HFFc6 (cell line): Measurements from ENCODE around the gene DHH. TPM values are rescaled to one million over a fixed set of nuclear protein-coding genes. Genes with fewer than 3 reads are reported as not detected.

Source experiments
- DNase-seq: peaks from one replicate; pipeline ENCODE4 v3.0.0-alpha.2; 2018
- H3K27ac Mint-ChIP-seq: 2 replicates; pipeline ENCODE4 v1.8.0; 2020; ENCODE audit warnings: mild to moderate bottlenecking, mixed read lengths
- H3K27me3 Mint-ChIP-seq: 2 replicates; pipeline ENCODE4 v1.8.0; 2021; ENCODE audit warnings: mild to moderate bottlenecking, moderate library complexity, mixed read lengths; ENCODE audit not compliant: insufficient read depth
- H3K36me3 Mint-ChIP-seq: 2 replicates; pipeline ENCODE4 v1.8.0; 2021; ENCODE audit warnings: low read depth, mixed read lengths
- H3K4me1 Mint-ChIP-seq: 2 replicates; pipeline ENCODE4 v1.8.0; 2020; ENCODE audit warnings: low read depth, mixed read lengths
- H3K4me3 Mint-ChIP-seq: 2 replicates; pipeline ENCODE4 v1.8.0; 2020; ENCODE audit warnings: mild to moderate bottlenecking, moderate library complexity, mixed read lengths
- H3K9me3 Mint-ChIP-seq: 2 replicates; pipeline ENCODE4 v1.8.0; 2020; ENCODE audit warnings: mild to moderate bottlenecking, mixed read lengths
- CTCF ChIP-seq: fragments of 200-600 bp; sonication (generic); IDR thresholded peaks from 2 replicates; pipeline ENCODE4 v1.5.0; 2021; ENCODE audit warnings: antibody characterized with exemption, mild to moderate bottlenecking
- total RNA-seq, 6 experiments: library from RNA; stranded (reverse); fragmentation: NEBNext Ultra II Directional; extraction: Animal tissue kit (Norgen Biotek cat#: 25700); gene quantifications; 2 replicates in 1 of 6; 3 replicates in 5 of 6; pipeline ENCODE4 v1.2.3, GENCODE V29; 2021

DHH gene
- total RNA-seq, 6 experiments from 2014 or later: 0.07 TPM; not detected in 5

- TF ChIP-seq CTCF: no peak
- Mint-ChIP-seq H3K27me3 (peaks cover 16% of the 10 kb centered on the region), H3K36me3 (no peaks in the 10 kb centered on the region), H3K4me1 (no peaks in the 10 kb centered on the region), H3K27ac (no peak overlapping the region), H3K4me3 (no peak overlapping the region), H3K9me3 (no peaks in the 10 kb centered on the region)
- DNase-seq: no peak
Observed at GRCh38 chr12:49079793-49080192, 14.8 kb downstream of the DHH start.

DNA sequence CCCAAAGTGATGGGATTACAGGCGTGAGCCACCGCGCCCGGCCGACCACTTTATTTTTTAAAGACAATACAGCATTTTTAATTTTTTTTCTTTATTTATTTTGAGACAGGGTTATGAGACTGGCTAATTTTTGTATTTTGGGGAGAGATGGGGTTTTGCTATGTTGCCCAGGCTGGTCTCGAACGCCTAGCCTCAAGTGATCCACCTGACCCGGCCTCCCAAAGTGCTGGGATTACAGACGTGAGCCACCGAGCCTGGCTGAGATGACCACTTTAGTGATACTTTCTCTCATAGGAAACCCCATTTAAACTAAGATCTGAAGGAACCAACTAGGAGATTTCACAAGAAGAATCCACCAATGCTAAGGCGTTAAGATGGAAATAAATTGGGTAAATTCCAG is 23.6 kb downstream of the DHH start:
- peaks cover 2% of the 10 kb centered on the region; the same call in 1 of the 2 replicates for H3K27me3 Mint-ChIP-seq
- H3K4me3 Mint-ChIP-seq: no peak overlapping the region
- TF ChIP-seq CTCF: no peak
- H3K9me3 Mint-ChIP-seq: no peaks in the 10 kb centered on the region
- H3K27ac Mint-ChIP-seq: no peak overlapping the region
- no peaks in the 10 kb centered on the region for H3K36me3 Mint-ChIP-seq
- peaks cover 19% of the 10 kb centered on the region for H3K4me1 Mint-ChIP-seq
- no peak for DNase-seq

GRCh38 chr12:49069507-49070346 is 24.9 kb downstream of the DHH start, which contains the start of gene RHEBL1:
Gene RHEBL1 (minus strand): TSS chr12:49069979. CDS start chr12:49069785, 194 bp downstream.
- H3K36me3 Mint-ChIP-seq: no peaks in the 10 kb centered on the region
- peak within 1 kb of the TSS; percentile 99 for H3K4me3 Mint-ChIP-seq
- peak; percentile 95 for DNase-seq
- H3K9me3 Mint-ChIP-seq: no peaks in the 10 kb centered on the region
- H3K27ac Mint-ChIP-seq: peak within 1 kb of the TSS; percentile 92
- TF ChIP-seq CTCF: peak; percentile 40
- H3K4me1 Mint-ChIP-seq: peaks cover 19% of the 10 kb centered on the region
- peaks cover 2% of the 10 kb centered on the region; the same call in 1 of the 2 replicates for H3K27me3 Mint-ChIP-seq

GRCh38 chr12:49068879-49069506 is 25.6 kb downstream of the DHH start:
- no peak for DNase-seq
- Mint-ChIP-seq H3K27ac (peak overlapping the region; percentile 92), H3K9me3 (no peaks in the 10 kb centered on the region), H3K27me3 (peaks cover 3% of the 10 kb centered on the region; the same call in 1 of the 2 replicates), H3K4me1 (peaks cover 22% of the 10 kb centered on the region), H3K36me3 (no peaks in the 10 kb centered on the region), H3K4me3 (peak overlapping the region; percentile 99)
- no peak for TF ChIP-seq CTCF

GRCh38 chr12:49066120-49066519 is 28.5 kb downstream of the DHH start:
- no peaks in the 10 kb centered on the region for H3K9me3 Mint-ChIP-seq
- no peak overlapping the region for H3K4me3 Mint-ChIP-seq
- H3K4me1 Mint-ChIP-seq: peaks cover 36% of the 10 kb centered on the region
- TF ChIP-seq CTCF: no peak
- no peak for DNase-seq
- no peak overlapping the region for H3K27ac Mint-ChIP-seq
- H3K27me3 Mint-ChIP-seq: peaks cover 3% of the 10 kb centered on the region; the same call in 1 of the 2 replicates
- no peaks in the 10 kb centered on the region for H3K36me3 Mint-ChIP-seq
